Measurements from ENCODE around the gene LRMDA. TPM values are rescaled to one million over a fixed set of nuclear protein-coding genes. Genes with fewer than 3 reads are reported as not detected.

The LRMDA gene
- total RNA-seq, 1 donor from 2014 or later: 0.19 TPM

GRCh38 chr10:76285515-76285914 lies 854.1 kb downstream of the LRMDA start:
- Mint-ChIP-seq H3K27me3 (ENCODE audit: unreplicated experiment) (no peaks in the 10 kb centered on the region), H3K4me3 (ENCODE audit: unreplicated experiment) (no peak overlapping the region)
- no peak for TF ChIP-seq CTCF (IDR thresholded peaks at IDR 0.05)

GRCh38 chr10:76286536-76286935 lies 855.1 kb downstream of the LRMDA start:
- Mint-ChIP-seq H3K27me3 (ENCODE audit: unreplicated experiment) (no peaks in the 10 kb centered on the region), H3K4me3 (ENCODE audit: unreplicated experiment) (no peak overlapping the region), H3K27ac (ENCODE audit: unreplicated experiment) (no peak overlapping the region), H3K36me3 (ENCODE audit: unreplicated experiment) (peaks cover 3% of the 10 kb centered on the region), H3K4me1 (ENCODE audit: unreplicated experiment) (peaks cover 3% of the 10 kb centered on the region), H3K9me3 (ENCODE audit: unreplicated experiment) (peaks cover 5% of the 10 kb centered on the region)
- DNase-seq (ENCODE audit: extremely low spot score, unreplicated experiment): no peak
- no peak for TF ChIP-seq CTCF (IDR thresholded peaks at IDR 0.05)

More at GRCh38 chr10:76285515-76285914, 854.1 kb downstream of the LRMDA start:
- DNase-seq (ENCODE audit: extremely low spot score, unreplicated experiment): no peak
- Mint-ChIP-seq H3K27ac (ENCODE audit: unreplicated experiment) (no peak overlapping the region), H3K4me1 (ENCODE audit: unreplicated experiment) (no peaks in the 10 kb centered on the region), H3K9me3 (ENCODE audit: unreplicated experiment) (peaks cover 5% of the 10 kb centered on the region), H3K36me3 (ENCODE audit: unreplicated experiment) (peaks cover 3% of the 10 kb centered on the region)

- Mint-ChIP-seq H3K27me3 (ENCODE audit: unreplicated experiment) (no peaks in the 10 kb centered on the region), H3K36me3 (ENCODE audit: unreplicated experiment) (peaks cover 3% of the 10 kb centered on the region), H3K9me3 (ENCODE audit: unreplicated experiment) (peaks cover 5% of the 10 kb centered on the region)
These were observed 856.4 kb downstream of the LRMDA start for GRCh38 chr10:76287856-76288255.

GRCh38 chr10:76291175-76291574 lies 859.8 kb downstream of the LRMDA start:
- DNase-seq (ENCODE audit: extremely low spot score, unreplicated experiment): no peak
- TF ChIP-seq CTCF (IDR thresholded peaks at IDR 0.05): no peak
- no peaks in the 10 kb centered on the region for H3K36me3 Mint-ChIP-seq (ENCODE audit: unreplicated experiment)
- no peaks in the 10 kb centered on the region for H3K27me3 Mint-ChIP-seq (ENCODE audit: unreplicated experiment)
- H3K4me3 Mint-ChIP-seq (ENCODE audit: unreplicated experiment): no peak overlapping the region
- H3K27ac Mint-ChIP-seq (ENCODE audit: unreplicated experiment): no peak overlapping the region
- H3K4me1 Mint-ChIP-seq (ENCODE audit: unreplicated experiment): peaks cover 3% of the 10 kb centered on the region
- no peaks in the 10 kb centered on the region for H3K9me3 Mint-ChIP-seq (ENCODE audit: unreplicated experiment)

More at GRCh38 chr10:76287856-76288255, 856.4 kb downstream of the LRMDA start:
- no peak for DNase-seq (ENCODE audit: extremely low spot score, unreplicated experiment)
- Mint-ChIP-seq H3K27ac (ENCODE audit: unreplicated experiment) (no peak overlapping the region), H3K4me1 (ENCODE audit: unreplicated experiment) (peaks cover 3% of the 10 kb centered on the region), H3K4me3 (ENCODE audit: unreplicated experiment) (no peak overlapping the region)
- no peak for TF ChIP-seq CTCF (IDR thresholded peaks at IDR 0.05)

GRCh38 chr10:76291885-76292284 lies 860.5 kb downstream of the LRMDA start:
- Mint-ChIP-seq H3K4me3 (ENCODE audit: unreplicated experiment) (no peak overlapping the region), H3K36me3 (ENCODE audit: unreplicated experiment) (no peaks in the 10 kb centered on the region), H3K27ac (ENCODE audit: unreplicated experiment) (no peak overlapping the region), H3K27me3 (ENCODE audit: unreplicated experiment) (no peaks in the 10 kb centered on the region), H3K9me3 (ENCODE audit: unreplicated experiment) (no peaks in the 10 kb centered on the region), H3K4me1 (ENCODE audit: unreplicated experiment) (peaks cover 3% of the 10 kb centered on the region)
- TF ChIP-seq CTCF (IDR thresholded peaks at IDR 0.05): no peak
- no peak for DNase-seq (ENCODE audit: extremely low spot score, unreplicated experiment)
